Sigmoid colon (tissue), 7 donors: ENCODE measurements around the gene NT5C1B. TPM values are rescaled to one million over a fixed set of nuclear protein-coding genes. Genes with fewer than 3 reads are reported as not detected.

Experiments
- DNase-seq: peaks from one replicate; pipeline ENCODE4 v3.0.0-alpha.2; 2019
- H3K27ac ChIP-seq, 4 donors: fragments of 200-600 bp; sonication (generic); one replicate each; pipeline ENCODE4 v1.5.1; 2016 to 2019; ENCODE audit warnings: mild to moderate bottlenecking in 1 of 4
- H3K27me3 ChIP-seq, 3 donors: fragments of 200-600 bp; sonication (generic); one replicate each; pipeline ENCODE4 v1.5.1; 2019; ENCODE audit warnings: mild to moderate bottlenecking in 1 of 3
- H3K36me3 ChIP-seq, 4 donors: fragments of 200-600 bp; sonication (generic); one replicate each; pipeline ENCODE4 v1.5.1; 2016 to 2019
- H3K4me1 ChIP-seq, 4 donors: fragments of 200-600 bp; sonication (generic); one replicate each; pipeline ENCODE4 v1.5.1; 2017 to 2019
- H3K4me3 ChIP-seq, 4 donors: fragments of 200-600 bp; sonication (generic); one replicate each; pipeline ENCODE4 v1.5.1; 2017 to 2019; ENCODE audit warnings: mild to moderate bottlenecking in 2 of 4, moderate library complexity in 1 of 4
- H3K9me3 ChIP-seq, 4 donors: fragments of 200-600 bp in 3 of 4; sonication (generic) in 3 of 4; one replicate each; pipeline versions ENCODE4 v1.5.1 to v1.6.1; 2013 to 2019
- CTCF ChIP-seq, 4 experiments: fragments of 450-650 bp in 3 of 4; fragments of 200-600 bp in 1 of 4; IDR thresholded peaks; one replicate each; pipeline ENCODE4 v1.5.1; 2016 to 2019; ENCODE audit warnings: antibody characterized with exemption in 4 of 4, mild to moderate bottlenecking in 3 of 4, moderate library complexity in 2 of 4
- EP300 ChIP-seq, 4 donors: sonication (generic); formaldehyde crosslinking; IDR thresholded peaks; one replicate each; pipeline ENCODE4 v1.6.1; 2017; ENCODE audit warnings: antibody characterized with exemption in 4 of 4
- POLR2A ChIP-seq, 2 donors: fragments of 450-650 bp; IDR thresholded peaks; one replicate each; pipeline ENCODE4 v1.6.1; 2016; ENCODE audit warnings: antibody characterized with exemption in 2 of 2, mild to moderate bottlenecking in 2 of 2, moderate library complexity in 2 of 2
- POLR2AphosphoS5 ChIP-seq, 4 donors: sonication (generic); formaldehyde crosslinking; IDR thresholded peaks; one replicate each; pipeline ENCODE4 v1.6.1; 2017; ENCODE audit warnings: antibody characterized with exemption in 4 of 4
- WGBS, 2 donors: extraction: QIAGEN DNeasy Blood & Tissue Kit; methylation state at CpG; one replicate each; pipeline ENCODE4 v1.1.7; 2013; 5-methylcytosine and 5-hydroxymethylcytosine counted together
- intact Hi-C: fragments of 100-400 bp; cut with DNase I; formaldehyde crosslinking; loops from one replicate; pipeline ENCODE4 v1.15.1; 2023
- polyA plus RNA-seq, 3 donors: library from polyadenylated mRNA; stranded (reverse); fragments of 200-250 nt; gene quantifications; one replicate each; pipeline ENCODE4 v1.2.3, GENCODE V29; 2013
- total RNA-seq, 4 donors: library from RNA; depleted of rRNA; stranded (reverse); fragments of >200 nt; gene quantifications; one replicate each; pipeline ENCODE4 v1.1.0, GENCODE V29; 2016
- donor health status: healthy with polysubstance abuse.
- donor health status: Bipolar disorder and iron deficiency.
- donor health status: healthy.

The NT5C1B gene
- total and polyA plus RNA-seq, 7 donors = not detected

DNA sequence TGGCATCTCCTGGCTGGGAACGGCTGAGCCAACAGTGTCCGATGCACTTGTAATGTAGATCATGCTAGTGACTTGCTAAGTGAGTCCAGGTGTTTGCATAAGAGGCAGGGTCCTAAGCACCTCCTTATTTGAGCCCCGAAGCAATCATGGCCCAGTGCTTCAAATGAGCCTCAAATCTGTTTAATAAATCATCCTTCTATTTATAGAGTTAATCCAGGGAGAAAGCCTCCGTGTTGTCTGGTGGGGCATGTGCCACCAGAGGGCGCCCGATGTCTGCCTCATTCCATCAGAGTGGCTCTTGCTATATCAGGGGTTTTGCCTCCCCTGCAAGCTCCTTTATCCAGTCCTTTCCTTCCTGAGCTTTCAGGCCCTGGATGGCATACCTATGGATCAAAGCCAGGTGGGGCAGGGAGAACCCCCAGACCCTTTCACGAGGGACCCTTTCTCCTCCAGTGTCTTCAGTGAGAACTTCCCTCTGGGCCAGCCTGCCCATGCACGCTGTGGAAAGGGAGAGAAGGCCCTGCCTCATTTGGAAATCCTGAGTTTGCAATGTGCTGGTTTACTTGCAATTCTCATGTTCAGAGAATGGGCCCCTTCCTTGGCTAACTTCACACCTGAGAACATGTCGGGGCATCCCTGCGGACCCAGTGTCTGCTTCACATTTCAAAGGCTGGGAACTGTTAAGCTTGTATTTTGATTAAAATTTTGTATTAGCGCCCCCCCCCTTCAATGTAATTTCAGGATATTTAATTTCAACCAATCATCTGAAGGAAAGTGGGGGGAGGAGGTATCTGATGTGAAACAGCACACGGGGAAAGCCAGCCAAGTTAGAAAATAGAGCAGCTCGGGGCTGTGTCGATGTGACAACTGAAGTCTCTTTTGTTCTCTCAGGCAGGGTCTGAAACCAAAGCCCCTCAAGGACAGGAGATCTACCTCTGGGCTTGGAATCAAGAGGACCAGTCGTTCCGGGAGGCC is 68.6 kb downstream of the NT5C1B start:
- Histone ChIP-seq H3K4me3 (no peak overlapping the region), H3K9me3 (no peaks in the 10 kb centered on the region), H3K27me3 (no peaks in the 10 kb centered on the region), H3K36me3 (no peaks in the 10 kb centered on the region), H3K4me1 (peaks cover 0 to 50% (median 48%) of the 10 kb centered on the region in 4 donors), H3K27ac (peak overlapping the region; percentile 57 to 78 (median 73))
- intact Hi-C loops = loop anchor here (2.0 to 5.0 kb wide), 6 partner anchors 40 to 1342 kb away; partner anchors contain the start of gene RDH14
- TF ChIP-seq CTCF (IDR thresholded peaks at IDR 0.05) = peak; percentile 81 to 91 (median 88)
- TF ChIP-seq POLR2AphosphoS5 (IDR thresholded peaks at IDR 0.05) = peak in 3 of 4 donors; percentile 26 to 38 (median 35)
- no peak for TF ChIP-seq EP300 (IDR thresholded peaks at IDR 0.05)
- TF ChIP-seq POLR2A (IDR thresholded peaks at IDR 0.05) = no peak
- DNase-seq = peak; percentile 93
- 51 to 54% methylated on average over 16 of the region's 16 CpGs for WGBS, 2 donors

DNA sequence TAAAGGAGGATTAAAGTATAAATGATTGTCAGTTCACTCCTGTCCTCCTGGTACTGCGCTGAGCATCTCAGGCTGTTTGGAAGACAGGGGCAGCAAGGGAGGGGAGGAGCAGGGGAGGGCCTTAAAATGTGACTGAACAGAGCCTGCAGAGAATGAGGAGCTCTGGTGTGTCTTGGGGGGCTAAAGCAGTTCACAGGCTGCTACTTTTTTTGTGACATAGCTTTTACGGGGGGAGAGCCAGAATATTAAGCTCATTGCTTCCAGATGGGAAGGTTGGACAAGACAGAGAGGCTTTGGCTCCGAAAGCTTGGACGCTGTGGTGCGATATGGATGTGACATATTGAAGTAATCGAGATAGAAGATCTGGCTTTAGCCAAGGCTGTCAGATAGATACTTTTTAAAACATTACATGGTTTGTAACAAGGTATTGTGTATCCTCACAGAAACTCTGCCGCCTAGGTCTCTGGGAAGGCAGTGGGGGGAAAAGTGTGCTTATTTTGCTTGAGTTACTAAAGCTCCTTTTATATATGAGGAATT is 69.4 kb downstream of the NT5C1B start:
- Histone ChIP-seq H3K36me3 (no peaks in the 10 kb centered on the region), H3K4me1 (peaks cover 0 to 56% (median 55%) of the 10 kb centered on the region in 4 donors), H3K4me3 (no peak overlapping the region), H3K27ac (peak overlapping the region; percentile 57 to 78 (median 73)), H3K27me3 (no peaks in the 10 kb centered on the region), H3K9me3 (no peaks in the 10 kb centered on the region)
- intact Hi-C loops = loop anchor here (2.0 to 5.0 kb wide), 7 partner anchors 41 to 1343 kb away; partner anchors contain the start of gene RDH14
- WGBS, 2 donors = 64 to 73% methylated on average over 7 of the region's 7 CpGs
- peak; percentile 59 for DNase-seq
- no peak for TF ChIP-seq POLR2A (IDR thresholded peaks at IDR 0.05)
- TF ChIP-seq EP300 (IDR thresholded peaks at IDR 0.05) = no peak
- TF ChIP-seq POLR2AphosphoS5 (IDR thresholded peaks at IDR 0.05) = no peak
- TF ChIP-seq CTCF (IDR thresholded peaks at IDR 0.05) = no peak

DNA sequence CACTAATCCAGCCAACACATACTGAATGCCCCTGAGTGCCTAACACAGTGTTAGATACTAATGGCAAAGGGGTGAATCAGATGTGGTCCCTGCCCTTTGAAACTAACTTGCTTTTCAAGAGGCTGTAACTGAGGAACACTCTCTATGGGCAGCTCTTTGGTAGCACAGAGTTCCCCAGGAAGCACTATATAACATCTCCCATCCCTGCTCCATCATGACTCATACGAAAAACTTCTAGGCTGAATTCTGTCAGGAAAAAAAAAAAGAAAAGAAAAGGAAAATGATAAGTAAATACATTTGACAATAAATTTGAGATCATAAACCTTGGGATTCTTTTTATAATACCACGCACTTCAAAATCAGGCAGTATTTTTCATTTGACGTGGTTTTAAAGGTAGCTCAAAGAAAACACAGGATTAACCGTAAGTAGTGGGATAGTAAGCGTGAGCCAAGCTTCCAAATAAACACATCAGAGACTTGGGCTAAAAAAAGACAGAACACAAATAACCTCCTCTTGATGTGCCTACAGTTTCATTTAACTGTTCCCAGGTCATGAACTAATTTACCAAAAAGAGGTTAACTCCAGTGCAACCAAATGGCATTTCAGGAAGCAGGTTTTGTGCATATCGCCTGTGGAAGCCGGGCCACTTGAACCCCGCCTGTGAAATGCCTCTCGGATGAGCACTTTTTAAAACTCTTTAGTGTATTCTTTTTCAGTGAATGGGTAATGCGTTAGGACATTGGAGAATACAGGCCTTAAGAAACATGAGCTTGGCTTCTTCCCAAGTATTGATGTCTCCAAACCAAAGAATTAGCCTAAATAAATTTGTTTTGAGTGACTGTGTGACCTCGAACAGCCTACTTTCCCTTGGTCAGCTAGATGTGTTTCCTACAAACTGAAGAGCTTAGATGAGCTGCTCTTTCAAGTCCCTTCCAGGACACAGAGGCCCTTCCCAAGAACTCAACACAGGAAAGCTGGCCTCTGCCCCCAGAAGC is 71.0 kb downstream of the NT5C1B start:
- TF ChIP-seq EP300 (IDR thresholded peaks at IDR 0.05) = no peak
- TF ChIP-seq POLR2AphosphoS5 (IDR thresholded peaks at IDR 0.05) = peak in 3 of 4 donors; percentile 22 to 46 (median 32)
- intact Hi-C loops = loop anchor here (5.0 kb wide), 1 partner anchor 76 kb away; no protein-coding TSS in a partner anchor
- DNase-seq = no peak
- no peak overlapping the region for H3K4me3 ChIP-seq
- peaks cover 0 to 66% (median 61%) of the 10 kb centered on the region in 4 donors for H3K4me1 ChIP-seq
- WGBS, 2 donors = 41 to 60% methylated on average over 11 of the region's 11 CpGs
- H3K36me3 ChIP-seq = no peaks in the 10 kb centered on the region
- peak overlapping the region; percentile 57 to 78 (median 73) for H3K27ac ChIP-seq
- no peaks in the 10 kb centered on the region for H3K9me3 ChIP-seq
- no peaks in the 10 kb centered on the region for H3K27me3 ChIP-seq

DNA sequence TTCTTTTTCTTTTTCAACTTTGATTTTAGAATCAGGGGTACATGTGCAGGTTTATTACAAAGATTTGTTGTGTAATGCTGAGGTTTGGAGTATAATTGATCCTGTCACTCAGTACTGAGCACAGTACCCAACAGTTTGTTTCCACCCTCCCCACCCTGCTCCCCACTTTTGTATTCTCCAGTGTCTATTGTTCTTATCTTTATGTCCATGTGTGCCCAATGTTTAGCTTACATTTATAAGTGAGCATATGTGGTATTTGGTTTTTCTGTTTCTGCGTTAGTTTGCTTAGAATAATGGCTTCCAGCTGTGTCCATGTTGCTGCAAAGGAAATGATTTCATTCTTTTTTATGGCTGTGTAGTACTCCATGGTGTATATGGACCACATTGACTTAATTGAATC is 72.0 kb downstream of the NT5C1B start:
- TF ChIP-seq CTCF (IDR thresholded peaks at IDR 0.05) = no peak
- TF ChIP-seq EP300 (IDR thresholded peaks at IDR 0.05) = no peak
- no peak for TF ChIP-seq POLR2AphosphoS5 (IDR thresholded peaks at IDR 0.05)
- no peak for TF ChIP-seq POLR2A (IDR thresholded peaks at IDR 0.05)
- 61 to 74% methylated on average over 1 of the region's 1 CpG for WGBS, 2 donors
- intact Hi-C loops = loop anchor here (5.0 kb wide), 1 partner anchor 75 kb away; no protein-coding TSS in a partner anchor
- DNase-seq = no peak
- Histone ChIP-seq H3K4me3 (no peak overlapping the region), H3K27me3 (no peaks in the 10 kb centered on the region), H3K9me3 (no peaks in the 10 kb centered on the region), H3K36me3 (no peaks in the 10 kb centered on the region), H3K4me1 (peaks cover 0 to 66% (median 56%) of the 10 kb centered on the region in 4 donors), H3K27ac (peak overlapping the region in 3 of 4 donors; percentile 73 to 78 (median 73))
